Activated CD4-positive, alpha-beta T cell treated with anti-CD3 and anti-CD28 coated beads, Interleukin-2, amount 50 U/mL, for 4 hours (primary cell): ENCODE data around the gene TBCK.

Experiments used
- DNase-seq, 2 experiments: peaks; one replicate each; pipeline ENCODE4 v3.0.0-alpha.2; 2020

TBCK gene

DNA sequence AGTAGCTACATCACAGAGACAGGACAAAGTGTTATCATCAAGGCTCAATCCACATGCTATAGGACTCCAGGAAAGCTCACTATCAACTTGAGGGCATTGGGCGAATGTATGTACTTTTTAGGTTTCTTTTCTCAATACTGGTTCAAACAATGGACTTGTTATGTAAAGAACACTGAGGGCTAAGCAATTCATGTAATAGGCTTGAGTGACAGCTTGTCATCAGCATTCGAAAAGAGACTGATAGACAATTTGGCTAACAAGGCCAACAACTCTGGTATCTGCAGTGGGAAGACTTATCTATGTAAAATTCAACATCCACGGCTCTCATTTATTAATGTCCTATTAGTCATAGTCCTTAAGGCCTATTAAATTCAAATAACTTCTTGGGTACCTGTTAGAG lies 279.7 kb downstream of the TBCK start:
- no peak for DNase-seq

DNA sequence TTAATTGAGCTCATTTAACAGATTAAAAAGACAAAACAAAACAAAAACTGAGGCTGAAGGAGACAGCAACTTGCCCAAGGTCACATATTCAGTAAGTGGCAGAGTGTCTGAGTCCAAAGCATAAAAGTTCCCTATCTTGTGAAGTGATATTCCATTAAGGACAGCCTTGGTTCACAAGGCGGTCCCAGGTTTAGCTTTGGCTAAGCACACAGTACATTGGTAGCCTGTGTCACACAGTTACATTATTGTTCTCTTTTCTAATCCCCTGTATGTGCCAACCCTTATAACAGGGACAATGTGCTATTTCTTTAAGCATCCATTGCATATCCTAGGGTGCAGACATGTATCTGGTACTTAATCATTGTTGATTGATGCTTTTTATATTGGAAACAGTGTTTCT lies 280.8 kb downstream of the TBCK start:
- no peak for DNase-seq

DNA sequence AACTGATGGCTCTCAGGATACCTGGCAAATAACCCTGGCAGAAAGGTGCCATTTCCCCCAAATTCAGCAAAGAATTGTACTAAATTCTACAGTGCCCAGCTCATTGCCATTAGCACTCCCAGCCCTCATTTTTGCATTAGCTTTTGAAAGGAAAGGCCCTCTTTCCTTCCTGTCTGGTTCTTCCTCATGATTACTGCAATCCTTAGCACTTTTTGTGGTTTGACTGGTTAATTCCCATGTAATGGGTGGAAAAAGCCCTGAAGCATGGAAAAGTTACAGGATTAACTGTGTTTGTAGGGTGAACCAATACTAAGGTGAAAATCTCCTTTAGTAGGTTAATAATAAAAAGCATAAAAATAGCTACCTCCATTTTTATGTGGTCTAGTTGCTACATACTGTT lies 281.3 kb downstream of the TBCK start:
- no peak for DNase-seq

DNA sequence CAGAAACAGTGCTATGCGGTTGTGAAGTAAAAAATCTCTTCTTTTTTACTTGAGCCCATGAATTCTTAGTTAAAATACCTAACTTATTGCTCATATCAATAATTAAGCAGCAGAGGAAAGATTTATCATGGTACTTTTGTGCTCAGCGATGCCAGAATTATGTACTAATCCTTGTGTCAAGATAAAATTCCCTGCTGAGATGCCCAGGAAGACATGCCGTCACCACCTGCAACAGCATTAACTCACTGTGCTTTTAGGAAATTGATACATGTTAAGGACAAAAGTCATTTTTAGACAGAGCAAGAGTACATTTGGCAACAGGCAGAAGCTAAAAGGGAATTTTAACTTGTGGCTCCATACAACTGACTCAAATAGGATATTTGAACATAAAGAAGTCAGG lies 281.8 kb downstream of the TBCK start:
- no peak for DNase-seq

DNA sequence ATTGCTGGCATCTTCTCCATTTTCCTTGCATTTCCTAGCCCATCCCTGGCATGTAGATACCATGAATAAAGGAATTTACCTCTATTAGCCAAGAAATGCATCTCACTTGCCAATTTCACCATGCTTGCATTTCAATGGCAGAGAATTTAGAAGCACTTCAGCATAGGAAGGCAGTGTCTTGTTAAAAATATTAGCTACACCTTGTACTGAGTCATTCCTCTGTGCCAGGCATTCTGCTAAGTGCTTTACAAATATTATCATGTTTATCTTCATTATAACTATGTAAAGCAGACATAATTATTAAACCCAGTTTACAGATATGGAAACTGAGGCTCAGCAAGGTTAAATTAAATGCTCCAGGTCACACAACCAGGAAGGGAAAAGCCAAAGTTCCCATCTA lies 282.5 kb downstream of the TBCK start:
- DNase-seq = no peak

DNA sequence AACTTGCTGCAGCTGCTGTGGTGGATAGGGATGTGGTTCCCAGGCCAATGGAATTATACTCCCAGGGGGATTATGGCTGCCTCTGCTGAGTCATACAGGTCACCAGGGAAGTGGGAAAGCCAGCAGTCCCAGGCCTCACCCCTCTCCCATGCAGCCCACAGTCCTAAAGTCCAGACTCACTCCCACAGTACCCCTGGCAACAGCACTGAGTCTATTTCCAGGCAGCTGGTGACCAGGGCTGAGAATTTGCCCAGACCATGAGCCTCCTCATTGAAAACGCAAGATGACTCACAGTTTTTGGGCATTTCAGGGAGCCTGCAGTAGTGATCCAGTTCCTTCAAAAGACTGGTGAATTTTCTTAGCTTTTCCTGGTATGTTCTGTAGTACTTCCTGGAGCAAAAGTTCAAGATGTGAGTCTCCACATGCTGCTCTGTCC lies 283.1 kb downstream of the TBCK start:
- no peak for DNase-seq

DNA sequence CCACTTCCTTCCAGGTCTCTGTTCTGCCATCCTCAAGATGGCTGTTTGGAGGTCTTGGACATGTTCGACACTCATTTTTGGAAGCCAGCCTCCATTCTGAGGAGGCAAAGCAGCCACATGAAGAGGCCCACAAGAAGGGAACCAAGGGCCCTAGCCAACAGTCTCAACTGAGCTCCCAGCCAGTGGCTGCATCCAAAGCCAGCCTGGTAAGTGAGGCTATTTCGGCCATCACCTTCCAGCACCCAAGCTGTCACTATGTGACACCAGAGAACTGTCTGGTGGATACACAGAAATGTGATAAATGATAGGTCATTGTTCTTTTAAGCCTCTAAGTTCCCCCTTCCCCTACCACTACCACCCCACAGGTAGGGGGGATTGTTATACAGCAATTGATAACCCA lies 293.6 kb downstream of the TBCK start:
- no peak for DNase-seq

DNA sequence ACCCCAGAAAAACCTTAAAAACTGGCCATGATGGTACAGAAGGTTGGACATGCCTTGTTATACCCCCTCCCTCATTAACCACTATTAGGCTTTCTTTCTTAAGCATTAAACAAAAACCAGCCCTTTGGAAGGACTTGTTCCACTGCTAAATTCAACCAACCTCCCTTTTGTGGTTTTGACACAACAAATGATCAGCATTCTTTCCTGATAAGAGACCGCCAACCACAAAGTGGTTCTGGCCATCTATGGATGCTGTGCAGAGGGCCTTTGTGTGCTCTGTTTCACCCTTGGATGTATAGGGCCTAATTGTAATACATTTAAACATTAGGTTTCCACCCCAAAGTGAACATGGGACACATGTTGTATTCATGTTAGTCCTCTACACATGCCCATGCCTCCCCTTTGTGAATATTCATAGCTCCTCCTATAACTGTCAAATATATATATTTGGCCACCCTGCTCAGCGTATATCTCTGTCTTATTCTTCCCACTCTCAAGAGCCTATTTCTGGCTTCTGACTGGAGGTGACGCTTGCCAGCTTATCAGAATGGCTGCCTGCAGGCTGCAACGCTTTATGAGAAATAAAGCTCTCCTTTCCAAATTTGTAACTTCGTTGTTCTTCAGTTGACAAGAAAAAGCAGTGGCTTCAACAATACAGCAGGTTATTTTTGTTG lies 294.1 kb downstream of the TBCK start:
- no peak for DNase-seq

DNA sequence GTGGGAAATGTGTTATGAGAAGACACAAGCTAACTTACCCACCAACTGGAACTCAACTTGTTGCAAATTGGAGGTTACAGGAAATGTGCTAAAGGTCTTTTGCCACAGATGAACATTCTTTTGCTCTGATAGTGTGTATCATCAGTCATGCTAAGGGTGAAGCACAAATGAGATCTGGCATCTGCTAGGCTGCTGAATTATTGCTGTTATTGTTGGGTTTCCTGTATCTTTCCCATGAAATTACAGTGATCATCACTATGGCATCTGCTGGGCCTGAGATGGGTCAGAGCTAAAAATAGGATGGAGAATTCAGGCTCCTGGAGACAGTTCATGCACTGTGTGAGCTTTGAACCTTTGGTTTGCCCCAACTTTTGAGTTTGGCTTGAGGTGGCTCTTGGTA lies 296.2 kb downstream of the TBCK start:
- no peak for DNase-seq

DNA sequence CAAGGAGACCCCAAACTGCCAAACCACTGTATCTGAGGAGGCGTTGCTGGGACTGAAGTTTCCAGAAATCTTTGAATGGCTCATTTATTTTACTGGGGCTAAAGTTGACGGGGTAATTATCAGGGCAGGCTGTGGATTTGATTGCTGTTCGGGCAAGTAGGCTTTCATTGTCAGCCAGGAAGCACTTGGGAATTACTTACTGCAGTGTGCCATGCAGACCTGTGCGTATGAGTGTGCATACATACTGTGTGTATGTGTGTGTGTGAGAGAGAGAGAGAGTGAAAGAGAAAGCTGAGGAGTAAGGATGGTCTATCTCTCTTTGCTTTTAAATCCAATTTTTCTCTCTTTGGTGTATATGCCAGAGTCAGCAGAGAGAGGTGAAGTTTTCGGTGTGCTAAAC lies 298.0 kb downstream of the TBCK start:
- no peak for DNase-seq

DNA sequence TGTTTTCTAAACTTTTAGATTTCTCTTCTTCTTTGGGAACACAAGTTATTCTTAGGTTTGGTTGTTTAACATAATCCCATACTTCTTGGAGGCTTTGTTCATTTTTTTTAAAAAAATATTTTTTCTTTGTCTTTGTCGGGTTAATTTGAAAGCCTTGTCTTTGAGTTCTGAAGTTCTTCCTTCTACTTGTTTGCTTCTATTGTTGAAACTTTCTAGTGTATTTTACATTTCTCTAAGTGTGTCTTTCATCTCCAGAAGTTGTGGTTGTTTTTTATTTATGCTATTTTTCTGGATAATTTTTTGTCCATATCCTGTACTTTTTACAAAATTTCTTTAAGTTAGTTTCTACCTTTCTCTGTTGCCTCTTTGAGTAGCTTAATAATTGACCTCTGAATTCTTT lies 304.6 kb downstream of the TBCK start:
- no peak for DNase-seq

DNA sequence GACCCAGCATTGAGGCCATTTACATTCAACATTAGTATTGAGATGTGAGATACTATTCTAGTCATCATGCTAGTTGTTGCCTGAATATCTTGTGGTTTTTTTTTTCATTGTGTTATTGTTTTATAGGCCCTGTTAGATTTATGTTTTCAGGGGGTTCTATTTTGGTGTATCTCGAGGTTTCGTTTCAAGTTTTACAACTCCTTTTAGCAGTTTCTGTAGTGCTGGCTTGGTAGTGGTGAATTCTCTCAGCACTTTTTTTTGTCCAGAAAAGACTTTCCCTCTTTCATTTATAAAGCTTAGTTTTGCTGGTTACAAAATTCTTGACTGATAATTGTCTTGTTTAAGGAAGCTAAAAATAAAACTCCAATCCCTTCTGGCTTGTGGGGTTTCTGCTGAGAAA lies 305.2 kb downstream of the TBCK start:
- DNase-seq = no peak

DNA sequence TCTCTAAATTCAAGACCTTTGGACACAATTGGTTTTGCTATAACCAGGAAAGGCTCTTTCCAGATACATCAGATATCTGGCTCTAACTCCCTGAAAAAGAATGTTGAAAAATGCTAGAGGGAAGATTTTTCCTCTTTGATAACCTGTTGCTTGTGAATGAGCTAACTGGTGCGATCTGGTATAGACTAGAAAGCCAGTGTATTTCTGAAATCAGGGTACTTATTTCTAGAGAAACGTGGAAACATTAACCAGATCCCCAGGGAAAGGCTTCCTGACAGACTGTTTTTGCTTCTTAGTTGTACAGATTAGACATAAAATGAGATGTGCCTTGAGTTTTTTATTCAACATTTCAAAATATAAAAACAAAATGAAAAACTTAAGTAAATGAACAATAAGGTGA lies 313.0 kb downstream of the TBCK start:
- DNase-seq = no peak

DNA sequence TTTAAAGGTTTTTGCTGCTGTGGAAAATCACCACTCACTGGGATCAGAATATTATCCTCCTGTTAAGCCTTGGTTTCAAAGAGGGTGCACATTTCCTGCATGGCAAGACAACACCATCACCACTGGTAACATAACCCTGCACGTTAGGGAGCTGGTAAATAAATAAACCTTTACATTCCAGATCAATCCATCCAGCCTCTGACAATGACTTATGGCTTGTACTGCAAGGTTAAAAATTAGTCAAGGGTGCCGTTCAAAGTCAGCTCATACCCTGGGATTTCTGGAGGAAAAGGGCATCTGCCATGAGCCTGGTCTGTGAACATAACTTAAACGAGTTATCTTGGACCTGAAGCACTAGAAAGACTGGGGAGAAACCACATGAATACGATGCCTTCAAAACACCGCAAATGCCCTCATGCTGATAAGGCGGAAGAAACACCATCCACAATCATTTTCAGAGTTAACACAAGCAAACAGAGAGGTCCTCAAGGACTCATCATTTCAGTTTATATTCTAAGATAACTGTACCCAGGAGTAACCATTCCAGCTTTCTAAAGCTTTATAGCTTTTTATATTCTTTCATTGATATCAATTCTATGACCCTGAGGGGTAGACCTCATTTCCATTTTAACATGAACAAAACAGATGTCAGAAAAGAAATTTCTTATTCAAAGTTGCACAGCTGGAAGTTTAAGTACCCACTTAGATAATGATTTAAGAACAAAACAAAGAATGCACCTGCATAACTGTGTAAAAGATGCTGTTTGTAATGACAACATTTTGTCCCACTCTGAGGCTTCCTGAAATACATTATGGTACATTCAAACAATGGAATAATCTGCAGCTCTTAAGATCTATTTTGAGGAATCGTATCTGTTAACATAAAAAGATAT lies 317.6 kb downstream of the TBCK start:
- DNase-seq = no peak

DNA sequence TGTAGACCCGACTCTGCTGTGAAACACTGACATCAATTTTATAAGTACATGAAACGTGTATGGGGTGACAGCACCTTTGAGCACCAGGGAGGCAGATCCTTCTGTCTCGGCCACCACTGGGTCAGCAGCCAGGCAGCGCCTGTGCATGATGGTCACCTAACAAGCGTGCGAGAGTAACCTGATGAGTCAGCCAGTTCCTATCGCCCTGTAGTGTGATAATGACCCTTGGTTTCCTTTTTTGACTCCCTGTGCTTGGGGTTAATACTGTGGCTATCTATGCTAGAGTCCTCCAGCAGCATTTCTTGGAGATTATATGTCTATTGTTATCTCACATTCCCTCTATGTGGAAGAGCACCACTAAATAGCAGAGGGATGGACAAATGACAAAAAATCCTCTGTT lies 319.2 kb downstream of the TBCK start:
- no peak for DNase-seq

DNA sequence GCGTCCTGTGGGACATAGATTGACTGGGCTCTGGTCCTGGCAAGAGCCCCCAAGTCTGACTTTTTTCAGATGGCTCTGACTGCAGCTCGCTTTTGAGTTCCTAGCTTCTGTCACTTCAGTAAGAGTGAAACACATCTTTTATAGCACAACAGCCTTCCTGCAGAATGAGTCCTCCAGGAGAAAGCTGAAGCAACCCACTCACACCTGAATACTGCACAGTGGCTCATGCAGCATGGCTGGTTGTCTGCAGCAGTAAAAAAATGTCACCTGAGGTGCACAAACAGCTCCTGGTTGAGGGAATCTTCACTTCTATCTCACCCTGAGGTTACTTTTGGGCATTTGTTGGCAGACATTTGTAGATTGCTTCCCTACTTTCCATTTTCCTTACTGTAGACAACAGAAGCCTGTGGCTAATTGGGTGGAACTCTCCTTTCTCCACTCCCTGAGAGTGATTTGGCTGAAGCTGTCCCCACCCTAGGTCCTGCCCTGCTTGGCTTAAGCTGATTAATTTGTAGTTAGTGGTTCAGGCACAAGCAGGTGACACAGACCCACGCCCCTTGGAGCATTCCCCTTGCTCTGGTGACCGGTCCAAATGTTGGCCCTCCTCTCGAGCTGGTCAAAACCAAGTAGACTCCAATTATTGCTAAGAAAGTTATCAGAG lies 321.0 kb downstream of the TBCK start:
- DNase-seq = no peak

DNA sequence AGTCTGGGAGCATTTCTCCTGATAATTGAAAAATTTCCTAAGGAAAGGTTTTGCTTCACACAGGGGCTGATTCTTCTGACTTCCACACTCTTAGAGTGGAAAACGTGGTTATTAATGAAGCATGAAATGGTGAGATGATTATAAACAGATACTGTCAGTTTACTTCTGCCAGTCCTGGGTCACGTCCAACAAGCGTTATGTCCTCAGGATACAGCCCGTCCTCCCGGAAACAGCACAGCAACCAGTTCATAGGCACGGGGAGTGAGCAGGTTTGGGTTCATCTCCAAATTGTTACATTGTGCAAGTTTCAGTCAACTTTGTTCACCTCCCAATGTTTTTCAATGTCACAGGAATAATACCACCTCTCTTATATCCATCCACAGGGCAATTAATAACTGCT lies 321.9 kb downstream of the TBCK start:
- no peak for DNase-seq

DNA sequence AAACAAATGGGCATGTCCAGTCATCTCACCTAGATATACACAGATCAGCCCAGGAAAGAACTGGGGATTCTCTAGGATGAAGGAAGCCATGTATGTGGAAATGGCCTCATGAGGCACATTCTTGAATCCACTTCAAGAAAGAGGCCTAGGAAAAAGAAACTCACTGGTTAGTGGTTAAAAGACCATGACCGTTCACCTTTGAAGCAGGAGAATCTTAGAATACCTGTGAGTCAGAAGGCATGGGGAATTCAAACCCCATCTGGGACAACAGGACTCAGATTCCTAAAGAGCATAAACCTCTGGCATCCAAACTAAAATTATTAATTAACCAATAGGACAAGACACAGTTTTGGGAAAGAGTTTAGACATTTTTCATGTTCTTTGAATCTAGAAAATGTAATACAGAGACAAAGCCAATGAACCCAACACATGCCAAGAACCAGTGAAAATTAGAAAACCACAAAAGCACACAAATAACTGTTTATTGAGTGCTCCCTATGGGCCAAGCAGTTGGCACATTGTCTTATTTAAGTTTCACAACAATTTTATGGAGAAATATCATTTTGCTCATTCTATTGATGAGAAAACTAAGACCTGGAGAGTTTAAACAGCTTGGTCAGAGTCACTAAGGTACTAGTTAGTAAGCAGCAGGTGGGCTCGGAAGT lies 323.2 kb downstream of the TBCK start:
- DNase-seq = no peak

DNA sequence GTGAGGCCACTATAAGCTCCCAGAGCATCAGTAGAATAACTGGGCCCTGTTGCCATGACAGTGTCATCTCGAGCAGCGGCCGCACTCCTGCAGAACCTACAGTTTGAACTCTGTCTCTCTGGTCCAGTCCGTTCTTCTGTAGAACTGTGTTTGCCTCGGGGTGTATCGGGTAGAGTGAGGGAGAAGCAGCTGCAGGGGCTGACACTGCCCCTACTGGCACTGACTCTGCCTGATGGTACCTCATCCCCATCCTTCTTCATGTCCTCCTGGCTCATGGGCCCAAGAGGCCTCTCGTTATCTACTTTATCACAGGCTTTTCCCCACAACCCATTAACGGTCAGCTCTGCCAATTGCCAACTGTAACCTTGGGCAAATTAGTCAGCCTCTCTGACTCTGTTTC lies 324.3 kb downstream of the TBCK start:
- no peak for DNase-seq
